Measurements from ENCODE around the gene ASB1.

DNA sequence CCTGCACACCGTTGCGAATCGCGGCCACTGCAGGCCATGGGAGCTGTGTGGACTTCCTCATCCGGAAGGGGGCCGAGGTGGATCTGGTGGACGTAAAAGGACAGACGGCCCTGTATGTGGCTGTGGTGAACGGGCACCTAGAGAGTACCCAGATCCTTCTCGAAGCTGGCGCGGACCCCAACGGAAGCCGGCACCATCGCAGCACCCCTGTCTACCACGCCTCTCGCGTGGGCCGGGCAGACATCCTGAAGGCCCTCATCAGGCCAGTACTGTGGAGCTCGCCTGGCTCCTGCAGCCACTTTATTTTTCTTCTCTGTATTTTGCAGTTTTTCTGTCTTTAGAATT is 9.0 kb downstream of the ASB1 start:
- no peak for TF ChIP-seq POLR2AphosphoS5 (IDR thresholded peaks at IDR 0.05; ENCODE audit: low read depth, low read length)
- TF ChIP-seq POLR2A (IDR thresholded peaks at IDR 0.05; ENCODE audit: low read depth, low read length), result no peak
- no peak for TF ChIP-seq TAF1 (IDR thresholded peaks at IDR 0.05; ENCODE audit: low read depth, low read length)

All from GM12891 (cell line).